C4-2B (cell line): ENCODE results near the gene VAMP4.

ENCODE experiments used
- ZFX ChIP-seq: fragments of 450-650 bp; IDR thresholded peaks from 2 replicates; pipeline ENCODE4 v1.6.1; 2017
- TF ChIP-seq, protein P1 (sequence below): fragments of 450-650 bp; conservative IDR thresholded peaks from 2 replicates; pipeline ENCODE4 v1.5.1; 2017; ENCODE audit warnings: mild to moderate bottlenecking

DNA sequence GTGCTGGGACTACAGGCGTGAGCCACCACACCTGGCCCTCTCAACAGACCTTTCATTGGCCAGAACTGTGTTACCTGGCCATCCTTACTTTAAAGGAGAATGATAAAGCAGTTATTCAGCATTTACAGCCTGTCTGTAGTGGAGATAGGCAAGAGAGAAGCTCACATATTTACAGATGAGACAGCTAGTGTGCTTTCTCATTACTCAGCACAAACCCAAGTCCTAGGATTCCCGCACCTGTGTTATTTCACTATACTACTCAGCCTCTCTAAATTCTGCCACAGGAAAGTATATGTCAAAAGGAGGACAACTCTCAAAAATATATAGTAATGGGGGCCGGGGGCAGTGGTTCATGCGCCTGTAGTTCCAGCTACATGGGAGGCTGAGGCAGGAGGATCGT is 73.5 kb downstream of the VAMP4 start:
- TF ChIP-seq, protein P1, sequence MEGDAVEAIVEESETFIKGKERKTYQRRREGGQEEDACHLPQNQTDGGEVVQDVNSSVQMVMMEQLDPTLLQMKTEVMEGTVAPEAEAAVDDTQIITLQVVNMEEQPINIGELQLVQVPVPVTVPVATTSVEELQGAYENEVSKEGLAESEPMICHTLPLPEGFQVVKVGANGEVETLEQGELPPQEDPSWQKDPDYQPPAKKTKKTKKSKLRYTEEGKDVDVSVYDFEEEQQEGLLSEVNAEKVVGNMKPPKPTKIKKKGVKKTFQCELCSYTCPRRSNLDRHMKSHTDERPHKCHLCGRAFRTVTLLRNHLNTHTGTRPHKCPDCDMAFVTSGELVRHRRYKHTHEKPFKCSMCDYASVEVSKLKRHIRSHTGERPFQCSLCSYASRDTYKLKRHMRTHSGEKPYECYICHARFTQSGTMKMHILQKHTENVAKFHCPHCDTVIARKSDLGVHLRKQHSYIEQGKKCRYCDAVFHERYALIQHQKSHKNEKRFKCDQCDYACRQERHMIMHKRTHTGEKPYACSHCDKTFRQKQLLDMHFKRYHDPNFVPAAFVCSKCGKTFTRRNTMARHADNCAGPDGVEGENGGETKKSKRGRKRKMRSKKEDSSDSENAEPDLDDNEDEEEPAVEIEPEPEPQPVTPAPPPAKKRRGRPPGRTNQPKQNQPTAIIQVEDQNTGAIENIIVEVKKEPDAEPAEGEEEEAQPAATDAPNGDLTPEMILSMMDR: no peak
- no peak for TF ChIP-seq ZFX
